Measurements from ENCODE around the gene DEPDC1. TPM values are rescaled to one million over a fixed set of nuclear protein-coding genes. Genes with fewer than 3 reads are reported as not detected.
"Not testable (repeated sequence)": the region's sequence is repeated elsewhere in the genome, so short reads cannot be mapped to it uniquely, and the experiment has no call there.

Gene DEPDC1
- total RNA-seq, 2 experiments from 2014 or later = 28.3 to 31.0 TPM

GRCh38 chr1:68493193-68493592 is 3.7 kb downstream of the DEPDC1 start:
- peaks cover 4% of the 10 kb centered on the region for H3K27me3 Mint-ChIP-seq
- peaks cover 38% of the 10 kb centered on the region for H3K36me3 Mint-ChIP-seq
- ATAC-seq = no peak
- no peaks in the 10 kb centered on the region for H3K9me3 Mint-ChIP-seq (ENCODE audit: low read depth)
- H3K27ac Mint-ChIP-seq = no peak overlapping the region
- H3K4me1 Mint-ChIP-seq = peaks cover 28% of the 10 kb centered on the region
- no peak for DNase-seq
- H3K4me3 Mint-ChIP-seq = no peak overlapping the region
- CTCF ChIA-PET = no interaction called here

GRCh38 chr1:68492255-68492654 is 4.6 kb downstream of the DEPDC1 start:
- peaks cover 42% of the 10 kb centered on the region for H3K36me3 Mint-ChIP-seq
- H3K9me3 Mint-ChIP-seq (ENCODE audit: low read depth); H3K27ac Mint-ChIP-seq; DNase-seq; CTCF ChIA-PET; H3K27me3 Mint-ChIP-seq; H3K4me3 Mint-ChIP-seq; ATAC-seq: not testable (repeated sequence)
- peaks cover 23% of the 10 kb centered on the region for H3K4me1 Mint-ChIP-seq

- no peak for DNase-seq
- H3K4me1 Mint-ChIP-seq = peaks cover 13% of the 10 kb centered on the region
- peaks cover 47% of the 10 kb centered on the region for H3K36me3 Mint-ChIP-seq
- no peak overlapping the region for H3K4me3 Mint-ChIP-seq
- CTCF ChIA-PET = no interaction called here
- H3K27ac Mint-ChIP-seq = no peak overlapping the region
- H3K9me3 Mint-ChIP-seq (ENCODE audit: low read depth) = no peaks in the 10 kb centered on the region
- no peak for ATAC-seq
- H3K27me3 Mint-ChIP-seq = no peaks in the 10 kb centered on the region
These were observed 6.7 kb downstream of the DEPDC1 start for GRCh38 chr1:68490046-68490651.

GRCh38 chr1:68485431-68486022 is 11.4 kb downstream of the DEPDC1 start:
- Mint-ChIP-seq H3K9me3 (ENCODE audit: low read depth) (no peaks in the 10 kb centered on the region), H3K27me3 (no peaks in the 10 kb centered on the region), H3K27ac (no peak overlapping the region), H3K36me3 (peaks cover 47% of the 10 kb centered on the region), H3K4me1 (no peaks in the 10 kb centered on the region), H3K4me3 (no peak overlapping the region)
- DNase-seq (no peak), ATAC-seq (no peak)
- CTCF ChIA-PET = interaction anchor here (1.0 kb wide), 1 partner anchor 16 kb away, joined by 3 read pairs; no protein-coding TSS in a partner anchor

- Mint-ChIP-seq H3K4me3 (no peak overlapping the region), H3K36me3 (peaks cover 47% of the 10 kb centered on the region), H3K27ac (no peak overlapping the region), H3K4me1 (no peaks in the 10 kb centered on the region), H3K9me3 (ENCODE audit: low read depth) (no peaks in the 10 kb centered on the region), H3K27me3 (no peaks in the 10 kb centered on the region)
- CTCF ChIA-PET = no interaction called here
- DNase-seq (no peak), ATAC-seq (no peak)
These were observed 12.3 kb downstream of the DEPDC1 start for GRCh38 chr1:68484618-68485017.

GRCh38 chr1:68481041-68481440 is 15.8 kb downstream of the DEPDC1 start:
- peaks cover 50% of the 10 kb centered on the region for H3K36me3 Mint-ChIP-seq
- H3K27ac Mint-ChIP-seq = no peak overlapping the region
- no peak for DNase-seq
- no peak for ATAC-seq
- no peak overlapping the region for H3K4me3 Mint-ChIP-seq
- H3K27me3 Mint-ChIP-seq = no peaks in the 10 kb centered on the region
- no peaks in the 10 kb centered on the region for H3K4me1 Mint-ChIP-seq
- CTCF ChIA-PET = no interaction called here
- H3K9me3 Mint-ChIP-seq (ENCODE audit: low read depth) = no peaks in the 10 kb centered on the region

GRCh38 chr1:68479501-68479900 is 17.4 kb downstream of the DEPDC1 start:
- no peak for ATAC-seq
- no peaks in the 10 kb centered on the region for H3K27me3 Mint-ChIP-seq
- no peak overlapping the region for H3K4me3 Mint-ChIP-seq
- peaks cover 47% of the 10 kb centered on the region for H3K36me3 Mint-ChIP-seq
- CTCF ChIA-PET = no interaction called here
- no peak overlapping the region for H3K27ac Mint-ChIP-seq
- no peaks in the 10 kb centered on the region for H3K9me3 Mint-ChIP-seq (ENCODE audit: low read depth)
- no peaks in the 10 kb centered on the region for H3K4me1 Mint-ChIP-seq
- no peak for DNase-seq

- Mint-ChIP-seq H3K4me1 (no peaks in the 10 kb centered on the region), H3K9me3 (ENCODE audit: low read depth) (no peaks in the 10 kb centered on the region), H3K4me3 (no peak overlapping the region), H3K27ac (no peak overlapping the region), H3K27me3 (no peaks in the 10 kb centered on the region), H3K36me3 (peaks cover 50% of the 10 kb centered on the region)
- DNase-seq = no peak
- CTCF ChIA-PET = interaction anchor here (1.6 kb wide), 1 partner anchor 10 kb away, joined by 3 read pairs; no protein-coding TSS in a partner anchor
- no peak for ATAC-seq
These were observed 18.2 kb downstream of the DEPDC1 start for GRCh38 chr1:68478662-68479061.

- CTCF ChIA-PET; H3K4me3 Mint-ChIP-seq; H3K27me3 Mint-ChIP-seq; ATAC-seq; H3K4me1 Mint-ChIP-seq; H3K27ac Mint-ChIP-seq; DNase-seq; H3K9me3 Mint-ChIP-seq (ENCODE audit: low read depth): not testable (repeated sequence)
- peaks cover 36% of the 10 kb centered on the region for H3K36me3 Mint-ChIP-seq
These were observed 20.3 kb downstream of the DEPDC1 start for GRCh38 chr1:68476626-68477025.

GRCh38 chr1:68473060-68473459 is 23.8 kb downstream of the DEPDC1 start:
- DNase-seq (no peak), ATAC-seq (no peak)
- Mint-ChIP-seq H3K27ac (no peak overlapping the region), H3K4me3 (no peak overlapping the region), H3K4me1 (no peaks in the 10 kb centered on the region), H3K27me3 (no peaks in the 10 kb centered on the region), H3K36me3 (peaks cover 13% of the 10 kb centered on the region), H3K9me3 (ENCODE audit: low read depth) (no peaks in the 10 kb centered on the region)
- CTCF ChIA-PET = no interaction called here

- Mint-ChIP-seq H3K4me3 (no peak overlapping the region), H3K4me1 (no peaks in the 10 kb centered on the region), H3K27ac (no peak overlapping the region), H3K36me3 (peaks cover 6% of the 10 kb centered on the region), H3K9me3 (ENCODE audit: low read depth) (no peaks in the 10 kb centered on the region), H3K27me3 (no peaks in the 10 kb centered on the region)
- DNase-seq (no peak), ATAC-seq (no peak)
- CTCF ChIA-PET = interaction anchor here (1.0 to 1.4 kb wide), 2 partner anchors 15 to 1267 kb away, joined by 3 read pairs; no protein-coding TSS in a partner anchor
These were observed 26.4 kb downstream of the DEPDC1 start for GRCh38 chr1:68470388-68470970.

- no peaks in the 10 kb centered on the region for H3K9me3 Mint-ChIP-seq (ENCODE audit: low read depth)
- CTCF ChIA-PET = no interaction called here
- no peak overlapping the region for H3K27ac Mint-ChIP-seq
- H3K4me1 Mint-ChIP-seq = no peaks in the 10 kb centered on the region
- H3K4me3 Mint-ChIP-seq = no peak overlapping the region
- no peak for DNase-seq
- H3K36me3 Mint-ChIP-seq = no peaks in the 10 kb centered on the region
- ATAC-seq = no peak
- peaks cover 3% of the 10 kb centered on the region for H3K27me3 Mint-ChIP-seq
These were observed 32.0 kb downstream of the DEPDC1 start for GRCh38 chr1:68464891-68465290.

GRCh38 chr1:68460935-68461334 is 35.9 kb downstream of the DEPDC1 start:
- H3K4me3 Mint-ChIP-seq = no peak overlapping the region

GRCh38 chr1:68459796-68460195 is 37.1 kb downstream of the DEPDC1 start:
- DNase-seq = no peak
- Mint-ChIP-seq H3K27me3 (peaks cover 6% of the 10 kb centered on the region), H3K27ac (no peak overlapping the region), H3K9me3 (ENCODE audit: low read depth) (no peaks in the 10 kb centered on the region), H3K4me3 (no peak overlapping the region), H3K36me3 (no peaks in the 10 kb centered on the region), H3K4me1 (no peaks in the 10 kb centered on the region)
- CTCF ChIA-PET = interaction anchor here (1.2 kb wide), 1 partner anchor 12 kb away, joined by 3 read pairs; no protein-coding TSS in a partner anchor
- ATAC-seq = no peak

More at GRCh38 chr1:68460935-68461334, 35.9 kb downstream of the DEPDC1 start:
- Mint-ChIP-seq H3K27me3 (peaks cover 9% of the 10 kb centered on the region), H3K9me3 (ENCODE audit: low read depth) (no peaks in the 10 kb centered on the region), H3K4me1 (no peaks in the 10 kb centered on the region), H3K36me3 (no peaks in the 10 kb centered on the region), H3K27ac (no peak overlapping the region)
- CTCF ChIA-PET = no interaction called here
- ATAC-seq = no peak
- no peak for DNase-seq

Measured in activated CD8-positive, alpha-beta memory T cell treated with anti-CD3 and anti-CD28 coated beads, Interleukin-2, amount 10 ng/mL, durations not matched to agents 7 days and 5 days (primary cell).